ENCODE measurements around the gene VHLL.
"Not testable (repeated sequence)": the region's sequence is repeated elsewhere in the genome, so short reads cannot be mapped to it uniquely, and the experiment has no call there.

The VHLL gene

DNA sequence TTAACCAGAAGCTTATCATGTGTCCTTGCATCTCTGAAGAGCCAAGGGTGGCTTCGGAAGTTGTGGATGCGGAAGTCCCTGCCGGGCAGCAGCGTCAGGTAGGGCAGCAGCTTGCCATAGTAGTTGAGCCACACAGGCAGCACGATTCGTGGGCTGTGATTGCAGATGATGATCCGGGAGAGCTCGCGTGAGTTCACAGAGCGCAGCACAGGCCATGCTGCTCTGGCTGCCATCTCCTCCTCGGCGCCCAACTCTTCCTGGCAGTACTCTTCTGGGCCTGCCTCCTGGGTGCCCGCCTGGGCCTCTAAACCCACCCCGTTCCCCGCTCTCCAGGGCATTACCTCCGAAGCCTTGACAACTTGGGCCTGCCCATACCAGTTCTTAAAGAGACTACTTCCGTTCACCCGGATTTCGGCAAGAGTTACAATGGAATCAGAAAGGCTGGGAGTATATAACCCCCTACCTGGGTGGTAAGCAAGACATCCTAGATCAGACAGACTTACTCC is at the start of gene VHLL:
TSS of gene VHLL (minus strand) at position 456 of the 506 bp plus-strand sequence. CDS start at position 338, 118 bp downstream.
- no peak within 1 kb of the TSS for H3K4me3 ChIP-seq
- no peak within 1 kb of the TSS for H3K27ac ChIP-seq
- DNase-seq (ENCODE audit: low spot score) = no peak
- TF ChIP-seq, protein P1, sequence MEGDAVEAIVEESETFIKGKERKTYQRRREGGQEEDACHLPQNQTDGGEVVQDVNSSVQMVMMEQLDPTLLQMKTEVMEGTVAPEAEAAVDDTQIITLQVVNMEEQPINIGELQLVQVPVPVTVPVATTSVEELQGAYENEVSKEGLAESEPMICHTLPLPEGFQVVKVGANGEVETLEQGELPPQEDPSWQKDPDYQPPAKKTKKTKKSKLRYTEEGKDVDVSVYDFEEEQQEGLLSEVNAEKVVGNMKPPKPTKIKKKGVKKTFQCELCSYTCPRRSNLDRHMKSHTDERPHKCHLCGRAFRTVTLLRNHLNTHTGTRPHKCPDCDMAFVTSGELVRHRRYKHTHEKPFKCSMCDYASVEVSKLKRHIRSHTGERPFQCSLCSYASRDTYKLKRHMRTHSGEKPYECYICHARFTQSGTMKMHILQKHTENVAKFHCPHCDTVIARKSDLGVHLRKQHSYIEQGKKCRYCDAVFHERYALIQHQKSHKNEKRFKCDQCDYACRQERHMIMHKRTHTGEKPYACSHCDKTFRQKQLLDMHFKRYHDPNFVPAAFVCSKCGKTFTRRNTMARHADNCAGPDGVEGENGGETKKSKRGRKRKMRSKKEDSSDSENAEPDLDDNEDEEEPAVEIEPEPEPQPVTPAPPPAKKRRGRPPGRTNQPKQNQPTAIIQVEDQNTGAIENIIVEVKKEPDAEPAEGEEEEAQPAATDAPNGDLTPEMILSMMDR (IDR thresholded peaks at IDR 0.05) = no peak

DNA sequence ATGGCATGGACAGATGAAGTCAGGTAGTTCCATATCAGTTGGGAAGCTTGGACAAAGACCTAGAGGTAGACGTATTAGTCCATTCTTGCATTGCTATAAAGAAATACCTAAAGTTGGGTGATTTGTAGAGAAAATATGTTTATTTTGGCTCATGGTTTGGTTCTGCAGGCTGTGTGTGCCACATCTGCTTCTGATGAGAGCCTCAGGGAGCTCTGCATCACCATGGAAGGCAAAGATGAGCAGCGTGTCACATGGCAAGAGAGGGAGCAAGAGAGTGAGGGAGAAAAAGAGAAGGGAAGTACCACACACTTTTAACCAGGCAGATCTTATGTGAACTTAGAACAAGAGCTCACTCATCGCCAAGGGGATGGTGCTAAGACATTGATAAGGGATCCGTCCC is 48.2 kb upstream of the VHLL start:
- DNase-seq (ENCODE audit: low spot score) = no peak
- no peak overlapping the region for H3K27ac ChIP-seq
- H3K4me3 ChIP-seq = no peak overlapping the region
- TF ChIP-seq, protein P1 (IDR thresholded peaks at IDR 0.05) = no peak

DNA sequence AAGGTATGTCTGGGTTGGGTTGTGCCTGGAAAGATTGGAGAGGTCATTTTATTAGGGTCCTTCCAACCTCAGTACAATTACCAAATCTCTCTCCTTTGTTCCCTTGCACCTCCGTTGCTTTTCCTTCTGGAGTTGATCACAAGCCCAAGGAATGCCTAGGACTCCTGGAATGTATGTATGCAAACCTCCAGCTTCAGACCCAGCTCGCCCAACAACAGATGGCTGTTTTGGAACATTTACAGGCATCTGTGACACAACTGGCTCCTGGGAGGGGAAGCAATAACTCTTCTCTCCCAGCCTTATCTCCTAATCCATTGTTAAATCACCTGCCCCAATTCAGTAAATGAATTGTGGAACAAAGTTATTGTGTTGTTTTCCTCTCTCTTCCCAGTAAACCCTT is 47.5 kb upstream of the VHLL start:
- Histone ChIP-seq H3K27ac (no peak overlapping the region), H3K4me3 (no peak overlapping the region)
- no peak for DNase-seq (ENCODE audit: low spot score)
- TF ChIP-seq, protein P1 (IDR thresholded peaks at IDR 0.05) = no peak

DNA sequence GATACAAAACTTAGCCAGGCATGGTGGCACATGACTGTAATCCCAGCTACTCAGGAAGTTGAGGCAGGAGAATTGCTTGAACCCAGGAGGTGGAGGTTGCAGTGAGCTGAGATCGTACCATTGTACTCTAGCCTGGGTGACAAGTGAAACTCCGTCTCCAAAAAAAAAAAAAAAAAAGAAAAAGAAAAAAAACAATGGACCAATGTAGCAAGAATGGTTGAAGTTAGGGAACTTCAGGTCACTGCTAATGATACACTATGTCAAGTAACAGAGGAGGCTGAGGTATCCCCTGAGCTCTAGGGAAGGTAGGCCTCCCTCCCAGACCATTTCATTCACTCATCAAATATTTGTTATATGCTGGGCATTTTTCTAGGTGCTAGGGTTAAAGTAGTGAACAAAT is 46.9 kb upstream of the VHLL start:
- H3K4me3 ChIP-seq; H3K27ac ChIP-seq; DNase-seq (ENCODE audit: low spot score): not testable (repeated sequence)

DNA sequence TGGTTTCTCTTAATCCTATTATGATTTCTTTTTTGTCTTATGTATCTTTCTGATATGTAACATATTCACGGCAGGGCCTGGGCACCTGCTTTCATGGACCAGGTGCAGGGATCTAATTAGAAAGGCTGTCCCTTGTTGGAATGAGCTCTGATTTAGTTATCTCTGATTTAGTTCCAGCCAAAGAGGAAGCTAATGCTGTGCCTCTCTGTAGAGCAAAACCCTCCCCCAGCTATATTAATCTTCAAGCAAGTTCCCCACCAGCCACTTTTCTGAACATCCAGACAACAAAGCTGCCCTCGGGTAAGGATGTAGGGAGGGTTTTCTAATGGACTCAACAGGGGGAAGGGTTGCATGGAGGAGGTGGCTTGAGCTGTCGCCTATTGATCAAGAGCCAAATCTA is 45.3 kb upstream of the VHLL start:
- Histone ChIP-seq H3K27ac (no peak overlapping the region), H3K4me3 (no peak overlapping the region)
- TF ChIP-seq, protein P1 (IDR thresholded peaks at IDR 0.05) = no peak
- no peak for DNase-seq (ENCODE audit: low spot score)

DNA sequence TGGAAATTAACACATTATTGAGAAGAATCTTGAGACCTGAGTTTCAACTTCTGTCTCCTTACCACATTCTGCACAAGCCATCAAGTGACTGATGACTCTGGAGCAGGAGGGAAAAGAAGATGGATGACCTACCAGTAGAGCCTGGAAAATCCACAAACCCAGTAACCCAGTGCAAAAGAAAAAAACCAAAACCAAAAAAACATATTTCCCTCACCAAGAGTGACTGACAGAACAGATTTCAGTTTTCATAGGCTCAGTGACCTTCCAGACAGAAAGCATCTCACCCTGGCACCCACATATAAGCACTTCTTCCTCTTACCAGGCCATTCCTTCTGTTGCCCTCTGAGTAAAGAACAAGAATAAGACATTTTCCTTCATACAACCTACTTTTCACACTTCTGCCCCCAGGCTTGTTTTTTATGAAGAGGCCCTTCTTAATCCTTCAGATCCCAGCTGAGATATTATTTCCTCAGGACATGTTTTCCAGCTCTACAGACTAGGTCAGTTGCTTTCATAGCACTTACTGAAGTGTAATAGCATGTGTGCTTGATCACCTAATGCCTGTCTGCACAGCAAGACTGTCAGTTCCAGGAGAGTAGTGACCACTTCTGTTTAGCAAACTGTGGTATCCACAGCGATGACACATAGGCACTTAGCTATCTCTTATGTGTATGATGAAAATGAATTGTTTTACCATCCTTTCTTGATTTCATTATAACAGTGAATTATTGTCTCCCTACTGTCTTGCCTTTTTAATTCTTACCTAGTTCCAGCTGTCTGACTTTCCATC is 43.3 kb upstream of the VHLL start:
- no peak for DNase-seq (ENCODE audit: low spot score)
- Histone ChIP-seq H3K27ac (no peak overlapping the region), H3K4me3 (no peak overlapping the region)
- TF ChIP-seq, protein P1 (IDR thresholded peaks at IDR 0.05) = no peak

DNA sequence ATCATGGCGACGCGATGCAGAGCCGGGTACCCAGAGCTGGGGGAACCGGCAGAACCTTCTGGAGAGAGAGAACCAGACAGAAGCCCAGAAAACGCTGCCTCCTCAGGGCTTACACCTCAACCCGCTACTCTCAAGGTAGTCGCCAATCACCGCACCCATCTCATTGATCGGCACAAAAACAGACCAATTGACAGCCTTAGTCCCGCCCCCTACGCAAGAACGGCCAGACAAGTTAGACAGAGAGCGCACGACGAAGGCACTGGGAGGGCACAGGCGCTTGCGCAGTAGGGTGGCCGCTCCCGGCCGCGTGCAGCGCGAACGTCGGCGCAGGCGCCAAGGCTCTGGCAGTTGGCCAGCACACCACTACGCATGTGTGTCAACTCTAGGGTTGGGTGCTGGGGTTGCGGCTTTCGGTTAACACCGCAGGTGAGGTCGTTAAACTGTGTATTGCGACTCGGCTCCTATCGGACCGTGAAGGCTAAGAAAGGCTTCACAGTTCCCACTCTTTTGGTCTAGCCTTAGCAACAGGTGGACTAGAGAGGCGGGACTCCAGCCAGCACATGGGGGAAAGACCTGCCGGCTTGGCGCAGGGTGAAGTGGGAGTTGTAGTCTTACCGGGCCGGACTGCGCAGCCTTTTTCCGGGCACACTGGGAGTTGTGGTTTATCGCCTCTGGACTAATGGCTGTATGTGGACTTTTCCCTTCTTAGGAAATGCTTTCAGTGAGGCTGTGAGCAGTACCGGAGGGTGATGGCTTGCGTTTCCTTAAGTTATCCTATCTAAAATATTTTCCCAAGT is 39.3 kb upstream of the VHLL start, which contains the start of the genes CCT3 and TSACC:
TSS of gene CCT3 (minus strand) at position 113 of the 797 bp plus-strand sequence. CDS start at position 5, 108 bp downstream.
TSS of gene TSACC (plus strand) at position 347 of the 797 bp plus-strand sequence. CDS start 1,232 bp downstream, outside the sequence.
- DNase-seq (ENCODE audit: low spot score) = peak; percentile 99
- peak within 1 kb of the TSS; percentile 43 to 88 for H3K27ac ChIP-seq
- TF ChIP-seq, protein P1 (IDR thresholded peaks at IDR 0.05) = no peak
- H3K4me3 ChIP-seq = peak within 1 kb of the TSS; percentile 81
